ENCODE measurements around the gene SMCR8. TPM values are rescaled to one million over a fixed set of nuclear protein-coding genes. Genes with fewer than 3 reads are reported as not detected.

The SMCR8 gene
- total RNA-seq, 4 donors from 2014 or later: 9.2 to 15.7 (median 12.4) TPM

DNA sequence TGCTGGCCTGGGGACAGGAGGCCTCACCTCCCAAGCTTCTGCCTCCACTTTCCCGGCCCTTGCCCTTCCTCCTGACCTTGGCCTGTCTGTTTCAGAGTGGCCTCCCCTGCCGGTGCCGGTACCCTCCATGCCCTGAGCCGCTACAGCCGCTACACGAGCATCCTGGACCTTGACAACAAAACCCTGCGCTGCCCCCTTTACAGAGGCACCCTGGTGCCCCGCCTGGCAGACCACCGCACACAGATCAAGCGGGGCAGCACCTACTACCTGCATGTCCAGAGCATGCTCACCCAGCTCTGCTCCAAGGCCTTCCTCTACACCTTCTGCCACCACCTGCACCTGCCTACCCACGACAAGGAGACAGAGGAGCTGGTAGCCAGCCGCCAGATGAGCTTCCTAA is 7.4 kb downstream of the SMCR8 start:
- peaks cover 0 to 49% of the 10 kb centered on the region in 2 donors for H3K36me3 ChIP-seq
- peaks cover 28 to 33% of the 10 kb centered on the region in 2 donors for H3K4me1 ChIP-seq
- no peaks in the 10 kb centered on the region for H3K9me3 ChIP-seq
- in situ Hi-C loops (cut with MboI; ENCODE audit: low sequenced_read_pairs in 4 of 4): no loop called here
- H3K27ac ChIP-seq: no peak overlapping the region
- TF ChIP-seq POLR2A (IDR thresholded peaks at IDR 0.05): no peak
- TF ChIP-seq, protein P1, sequence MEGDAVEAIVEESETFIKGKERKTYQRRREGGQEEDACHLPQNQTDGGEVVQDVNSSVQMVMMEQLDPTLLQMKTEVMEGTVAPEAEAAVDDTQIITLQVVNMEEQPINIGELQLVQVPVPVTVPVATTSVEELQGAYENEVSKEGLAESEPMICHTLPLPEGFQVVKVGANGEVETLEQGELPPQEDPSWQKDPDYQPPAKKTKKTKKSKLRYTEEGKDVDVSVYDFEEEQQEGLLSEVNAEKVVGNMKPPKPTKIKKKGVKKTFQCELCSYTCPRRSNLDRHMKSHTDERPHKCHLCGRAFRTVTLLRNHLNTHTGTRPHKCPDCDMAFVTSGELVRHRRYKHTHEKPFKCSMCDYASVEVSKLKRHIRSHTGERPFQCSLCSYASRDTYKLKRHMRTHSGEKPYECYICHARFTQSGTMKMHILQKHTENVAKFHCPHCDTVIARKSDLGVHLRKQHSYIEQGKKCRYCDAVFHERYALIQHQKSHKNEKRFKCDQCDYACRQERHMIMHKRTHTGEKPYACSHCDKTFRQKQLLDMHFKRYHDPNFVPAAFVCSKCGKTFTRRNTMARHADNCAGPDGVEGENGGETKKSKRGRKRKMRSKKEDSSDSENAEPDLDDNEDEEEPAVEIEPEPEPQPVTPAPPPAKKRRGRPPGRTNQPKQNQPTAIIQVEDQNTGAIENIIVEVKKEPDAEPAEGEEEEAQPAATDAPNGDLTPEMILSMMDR (IDR thresholded peaks at IDR 0.05 in 4 of 5, conservative IDR thresholded peaks at IDR 0.05 in 1 of 5): no peak
- intact Hi-C loops (cut with DNase I; ENCODE audit: low total_unique reads): no loop called here
- no peak overlapping the region for H3K4me3 ChIP-seq
- no peak for DNase-seq
- no peaks in the 10 kb centered on the region for H3K27me3 ChIP-seq
- no peak for ATAC-seq

DNA sequence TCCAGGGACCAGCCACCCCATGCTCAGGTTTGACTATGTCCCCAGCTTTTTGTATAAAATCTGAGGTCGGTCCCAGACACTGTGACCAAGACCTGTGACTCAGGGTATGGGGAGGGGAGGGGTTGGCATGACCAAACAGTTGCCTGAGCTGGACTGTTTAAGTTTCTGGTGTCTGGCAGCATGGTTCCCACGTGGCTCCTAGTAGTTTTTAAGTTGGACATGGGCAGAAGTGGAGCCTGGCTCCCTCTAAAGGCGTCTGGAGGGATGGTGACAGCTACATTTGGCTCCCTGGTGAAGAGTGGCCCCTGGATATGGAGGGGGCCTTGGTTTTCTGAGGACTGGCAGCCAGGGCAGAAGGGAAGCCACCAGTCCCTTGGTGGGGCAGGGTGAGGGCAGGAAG is 7.9 kb downstream of the SMCR8 start:
- DNase-seq (no peak), ATAC-seq (no peak)
- Histone ChIP-seq H3K4me1 (peaks cover 23 to 28% of the 10 kb centered on the region in 2 donors), H3K27me3 (no peaks in the 10 kb centered on the region), H3K27ac (no peak overlapping the region), H3K9me3 (no peaks in the 10 kb centered on the region), H3K36me3 (peaks cover 0 to 49% of the 10 kb centered on the region in 2 donors), H3K4me3 (no peak overlapping the region)
- intact Hi-C loops (cut with DNase I; ENCODE audit: low total_unique reads): no loop called here
- TF ChIP-seq POLR2A (IDR thresholded peaks at IDR 0.05): no peak
- TF ChIP-seq, protein P1 (IDR thresholded peaks at IDR 0.05 in 4 of 5, conservative IDR thresholded peaks at IDR 0.05 in 1 of 5): no peak
- in situ Hi-C loops (cut with MboI; ENCODE audit: low sequenced_read_pairs in 4 of 4): no loop called here

DNA sequence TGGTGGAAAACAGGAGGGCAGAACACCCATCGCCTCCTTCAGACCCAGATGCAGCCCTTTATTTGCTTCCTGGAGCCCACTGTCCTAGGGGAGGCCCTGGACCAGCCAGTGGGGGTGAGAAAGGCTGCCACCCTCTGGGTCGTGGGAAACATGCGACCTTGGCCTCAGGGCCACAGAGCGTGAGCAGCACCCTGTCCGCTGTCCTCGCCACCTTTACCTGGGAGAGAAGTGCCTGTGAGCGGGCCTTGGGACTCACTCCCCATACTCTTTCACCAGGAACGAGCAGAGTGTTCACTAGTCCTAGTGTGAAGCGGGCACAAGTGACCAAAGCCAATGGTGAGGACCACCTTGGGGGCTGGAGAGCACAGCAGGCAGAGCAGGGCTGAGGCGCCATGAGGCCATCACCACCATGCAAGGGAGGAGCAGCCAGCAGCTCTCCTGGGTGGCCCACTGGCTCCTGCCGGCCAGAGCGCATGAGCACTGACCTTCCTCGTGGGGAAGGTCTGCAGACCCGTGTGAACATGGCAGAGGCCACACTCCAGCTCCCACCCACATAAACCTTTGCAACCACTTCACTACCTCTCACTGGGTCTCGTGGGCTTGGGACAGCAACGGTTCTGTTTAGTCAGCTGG is 8.5 kb downstream of the SMCR8 start:
- no peak for ATAC-seq
- H3K27me3 ChIP-seq: no peaks in the 10 kb centered on the region
- no peak overlapping the region for H3K27ac ChIP-seq
- peaks cover 0 to 54% of the 10 kb centered on the region in 2 donors for H3K36me3 ChIP-seq
- in situ Hi-C loops (cut with MboI; ENCODE audit: low sequenced_read_pairs in 4 of 4): no loop called here
- H3K4me3 ChIP-seq: no peak overlapping the region
- no peak for DNase-seq
- H3K4me1 ChIP-seq: peaks cover 17 to 22% of the 10 kb centered on the region in 2 donors
- TF ChIP-seq, protein P1 (IDR thresholded peaks at IDR 0.05 in 4 of 5, conservative IDR thresholded peaks at IDR 0.05 in 1 of 5): no peak
- TF ChIP-seq POLR2A (IDR thresholded peaks at IDR 0.05): no peak
- no peaks in the 10 kb centered on the region for H3K9me3 ChIP-seq
- intact Hi-C loops (cut with DNase I; ENCODE audit: low total_unique reads): no loop called here

DNA sequence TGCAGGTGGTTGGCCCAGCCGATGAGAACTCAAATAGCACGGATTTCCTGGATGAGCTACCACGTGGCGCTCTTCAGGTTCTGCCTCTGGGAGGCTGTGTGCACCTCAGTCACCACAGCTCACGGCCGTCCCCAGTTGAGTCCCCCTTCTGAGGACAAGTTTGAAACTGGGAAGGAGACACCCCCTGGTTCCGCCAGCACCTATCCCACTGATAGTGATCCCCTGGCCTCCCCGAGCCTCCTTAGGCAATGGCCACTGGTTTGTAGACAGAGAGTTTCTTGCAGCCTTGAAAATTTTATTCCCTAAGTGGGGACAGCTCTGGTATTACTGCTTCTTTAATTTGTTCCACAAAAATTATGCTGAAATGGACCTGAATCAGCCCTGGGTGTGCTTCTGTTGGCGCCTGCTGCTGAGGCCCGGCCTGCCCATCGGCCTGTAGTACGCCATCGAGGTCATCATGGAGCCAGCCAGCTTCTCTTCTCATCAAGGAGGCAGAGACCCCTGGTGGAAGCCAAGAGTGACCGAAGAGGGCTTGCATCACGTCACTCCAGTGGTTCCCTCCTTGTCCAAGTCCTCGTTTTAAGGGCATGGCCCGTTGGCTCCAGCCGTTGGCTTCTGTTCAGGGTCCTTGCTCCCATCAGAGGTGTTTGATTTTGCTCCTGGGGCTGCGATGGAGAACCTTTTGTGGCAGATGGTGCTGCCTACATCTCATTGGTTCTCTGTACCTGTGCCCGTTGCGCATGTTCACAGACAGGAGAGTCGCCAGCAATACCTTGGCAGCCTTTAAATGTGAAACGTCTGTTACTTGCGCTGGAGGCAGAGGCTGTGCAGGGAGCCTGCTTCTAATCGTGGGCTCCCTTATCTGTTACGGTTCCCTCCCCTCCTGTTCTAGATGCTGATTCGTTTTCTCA is 9.3 kb downstream of the SMCR8 start:
- TF ChIP-seq, protein P1 (IDR thresholded peaks at IDR 0.05 in 4 of 5, conservative IDR thresholded peaks at IDR 0.05 in 1 of 5): no peak
- TF ChIP-seq POLR2A (IDR thresholded peaks at IDR 0.05): no peak
- in situ Hi-C loops (cut with MboI; ENCODE audit: low sequenced_read_pairs in 4 of 4): no loop called here
- no peak for DNase-seq
- H3K36me3 ChIP-seq: peaks cover 0 to 60% of the 10 kb centered on the region in 2 donors
- no peaks in the 10 kb centered on the region for H3K9me3 ChIP-seq
- peaks cover 10 to 14% of the 10 kb centered on the region in 2 donors for H3K4me1 ChIP-seq
- intact Hi-C loops (cut with DNase I; ENCODE audit: low total_unique reads): no loop called here
- H3K4me3 ChIP-seq: no peak overlapping the region
- no peak for ATAC-seq
- H3K27me3 ChIP-seq: no peaks in the 10 kb centered on the region
- no peak overlapping the region for H3K27ac ChIP-seq
